ENCODE data around the gene BPGM.

The BPGM gene

DNA sequence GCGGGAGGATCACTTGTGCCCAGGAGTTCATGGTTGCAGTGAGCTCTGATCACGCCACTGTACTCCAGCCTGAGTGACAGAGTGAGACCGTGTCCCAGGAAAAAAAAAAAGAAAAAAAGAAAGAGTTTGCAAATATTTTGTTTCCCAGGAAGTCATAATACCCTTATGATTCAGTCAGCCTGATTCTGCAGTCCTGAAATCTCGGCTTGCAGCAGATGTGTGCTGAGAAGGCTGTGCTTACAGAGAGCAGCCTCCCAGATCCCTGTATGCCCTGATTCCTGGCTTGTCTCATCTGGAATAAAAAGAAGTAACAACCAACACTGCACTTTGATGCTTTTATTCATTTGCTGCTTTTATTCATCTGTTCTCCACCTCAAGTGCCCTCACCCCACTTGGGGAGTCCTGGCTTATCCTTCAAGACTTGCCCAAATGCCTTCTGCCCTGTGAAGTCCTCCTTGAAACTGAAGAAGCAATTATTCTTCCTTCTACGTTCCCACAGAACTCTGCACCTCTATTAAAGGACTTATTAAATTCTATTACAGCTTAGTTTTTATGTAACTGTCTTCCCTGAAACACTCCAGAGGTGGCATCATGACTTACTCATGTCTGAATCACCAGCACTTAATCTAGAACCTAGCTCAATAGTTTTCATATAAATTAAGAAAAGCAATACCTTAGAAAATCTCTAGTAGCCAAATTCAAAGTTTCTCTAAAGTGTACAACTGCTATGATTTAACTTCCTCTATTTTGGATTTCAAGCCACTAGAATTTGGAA, 27.7 kb upstream of the BPGM start:
- WGBS (ENCODE audit: insufficient coverage, insufficient read length), result no CpG with 5 or more reads among the region's 5 CpGs
- H3K9me3 ChIP-seq (ENCODE audit: control insufficient read depth, insufficient read depth, low read length), result no peaks in the 10 kb centered on the region
- H3K36me3 ChIP-seq (ENCODE audit: control insufficient read depth, insufficient read depth, low read length), result no peaks in the 10 kb centered on the region
- no peak for DNase-seq (ENCODE audit: low read depth, low spot score)
- H3K27me3 ChIP-seq (ENCODE audit: control insufficient read depth, insufficient read depth, low read length), result no peaks in the 10 kb centered on the region
- no peak overlapping the region for H3K27ac ChIP-seq (ENCODE audit: low read length)
- no peaks in the 10 kb centered on the region for H3K4me1 ChIP-seq (ENCODE audit: control insufficient read depth, insufficient read depth, low read length)
- no peak overlapping the region for H3K4me3 ChIP-seq (ENCODE audit: low read length)

DNA sequence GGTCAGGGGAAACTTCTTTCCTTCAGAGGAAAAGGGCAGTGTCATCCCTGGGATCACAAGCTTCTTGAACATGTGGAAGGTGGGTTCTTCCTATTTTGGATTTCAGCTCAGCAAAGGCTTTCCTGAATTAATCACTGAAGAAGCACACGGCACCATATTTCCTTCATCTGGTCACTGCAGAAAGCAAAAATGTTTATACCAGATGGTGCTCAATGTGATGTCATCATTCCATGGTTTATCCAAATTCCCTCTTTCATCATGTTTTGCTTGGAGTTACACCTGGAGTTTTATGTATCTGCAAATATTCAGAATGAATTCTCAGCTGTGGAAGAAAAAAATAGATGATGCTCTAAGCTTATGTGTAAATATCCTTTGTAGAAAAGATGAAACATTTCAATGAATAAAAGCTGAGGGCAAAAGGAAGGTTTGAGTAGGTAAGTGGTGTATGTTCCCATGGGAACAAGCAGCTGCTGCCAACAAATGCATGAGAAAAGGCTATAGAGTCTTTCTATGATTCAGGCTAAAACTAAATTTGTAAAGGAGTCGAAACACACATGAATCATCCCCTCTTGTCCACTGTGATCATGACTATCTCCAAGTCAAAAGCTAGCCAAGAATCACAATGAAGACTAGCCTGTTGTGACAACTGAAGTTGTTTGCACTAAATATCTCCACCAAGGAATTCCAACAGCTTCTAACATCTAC, 26.9 kb upstream of the BPGM start:
- Histone ChIP-seq H3K36me3 (ENCODE audit: control insufficient read depth, insufficient read depth, low read length) (no peaks in the 10 kb centered on the region), H3K4me3 (ENCODE audit: low read length) (no peak overlapping the region), H3K27me3 (ENCODE audit: control insufficient read depth, insufficient read depth, low read length) (no peaks in the 10 kb centered on the region), H3K27ac (ENCODE audit: low read length) (no peak overlapping the region), H3K4me1 (ENCODE audit: control insufficient read depth, insufficient read depth, low read length) (no peaks in the 10 kb centered on the region), H3K9me3 (ENCODE audit: control insufficient read depth, insufficient read depth, low read length) (no peaks in the 10 kb centered on the region)
- no CpG with 5 or more reads among the region's 2 CpGs for WGBS (ENCODE audit: insufficient coverage, insufficient read length)
- no peak for DNase-seq (ENCODE audit: low read depth, low spot score)

DNA sequence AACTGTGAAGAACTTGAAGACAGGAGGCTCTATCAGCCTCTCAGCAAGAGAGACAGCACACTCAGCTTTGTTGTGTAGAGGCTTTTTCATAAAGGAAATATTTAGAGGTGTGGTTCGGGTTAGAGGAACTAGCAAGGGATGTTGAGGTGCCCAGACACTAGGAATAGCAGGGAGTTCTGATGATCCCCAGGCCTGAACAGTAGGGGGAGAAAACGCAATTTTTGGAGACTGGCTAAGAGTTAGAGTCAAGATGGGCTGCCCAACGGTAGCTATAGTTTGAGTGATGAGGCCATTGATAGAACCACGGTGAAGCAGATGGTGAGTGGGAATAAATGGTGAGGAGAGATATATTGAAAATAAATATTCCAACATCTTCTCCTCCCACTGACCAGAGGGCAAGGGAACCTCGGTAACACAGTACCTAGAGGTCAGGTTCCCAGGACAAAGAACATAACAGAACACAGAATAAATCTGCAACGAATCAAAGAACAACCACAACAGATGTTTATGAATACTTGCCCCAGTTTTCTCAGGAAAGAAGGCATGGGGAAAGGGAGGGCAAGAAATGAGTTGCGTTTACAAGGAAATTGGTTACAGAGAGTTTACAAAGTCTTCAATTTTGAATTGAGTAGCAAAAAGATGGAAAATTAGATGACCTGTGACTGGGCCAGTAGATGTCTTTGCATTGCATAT, 24.2 kb upstream of the BPGM start:
- WGBS (ENCODE audit: insufficient coverage, insufficient read length), result no CpG with 5 or more reads among the region's 7 CpGs
- Histone ChIP-seq H3K4me3 (ENCODE audit: low read length) (no peak overlapping the region), H3K9me3 (ENCODE audit: control insufficient read depth, insufficient read depth, low read length) (no peaks in the 10 kb centered on the region), H3K36me3 (ENCODE audit: control insufficient read depth, insufficient read depth, low read length) (no peaks in the 10 kb centered on the region), H3K27me3 (ENCODE audit: control insufficient read depth, insufficient read depth, low read length) (no peaks in the 10 kb centered on the region), H3K27ac (ENCODE audit: low read length) (no peak overlapping the region), H3K4me1 (ENCODE audit: control insufficient read depth, insufficient read depth, low read length) (no peaks in the 10 kb centered on the region)
- no peak for DNase-seq (ENCODE audit: low read depth, low spot score)

DNA sequence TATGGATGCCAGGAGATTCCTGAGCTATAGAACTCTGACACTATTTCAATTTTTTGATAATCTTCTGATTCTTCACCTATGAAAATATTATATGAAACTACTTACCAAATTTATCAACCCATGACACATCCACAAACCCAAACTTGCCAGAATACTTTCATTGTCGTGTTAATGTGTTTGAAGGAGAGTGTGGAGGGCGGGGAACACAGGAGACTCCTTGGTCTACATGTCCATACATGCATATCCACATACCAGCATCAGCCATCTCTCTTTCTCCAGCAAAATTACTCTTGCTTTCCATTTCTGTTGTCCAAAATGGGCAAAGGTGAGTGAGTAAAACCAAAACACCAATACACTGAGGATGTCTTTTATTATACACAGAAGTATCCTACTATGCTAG, 23.5 kb upstream of the BPGM start:
- no peak overlapping the region for H3K27ac ChIP-seq (ENCODE audit: low read length)
- no peak for DNase-seq (ENCODE audit: low read depth, low spot score)
- H3K4me1 ChIP-seq (ENCODE audit: control insufficient read depth, insufficient read depth, low read length), result no peaks in the 10 kb centered on the region
- H3K4me3 ChIP-seq (ENCODE audit: low read length), result no peak overlapping the region
- H3K27me3 ChIP-seq (ENCODE audit: control insufficient read depth, insufficient read depth, low read length), result no peaks in the 10 kb centered on the region
- no peaks in the 10 kb centered on the region for H3K36me3 ChIP-seq (ENCODE audit: control insufficient read depth, insufficient read depth, low read length)
- no peaks in the 10 kb centered on the region for H3K9me3 ChIP-seq (ENCODE audit: control insufficient read depth, insufficient read depth, low read length)
- no CpG with 5 or more reads among the region's 2 CpGs for WGBS (ENCODE audit: insufficient coverage, insufficient read length)

DNA sequence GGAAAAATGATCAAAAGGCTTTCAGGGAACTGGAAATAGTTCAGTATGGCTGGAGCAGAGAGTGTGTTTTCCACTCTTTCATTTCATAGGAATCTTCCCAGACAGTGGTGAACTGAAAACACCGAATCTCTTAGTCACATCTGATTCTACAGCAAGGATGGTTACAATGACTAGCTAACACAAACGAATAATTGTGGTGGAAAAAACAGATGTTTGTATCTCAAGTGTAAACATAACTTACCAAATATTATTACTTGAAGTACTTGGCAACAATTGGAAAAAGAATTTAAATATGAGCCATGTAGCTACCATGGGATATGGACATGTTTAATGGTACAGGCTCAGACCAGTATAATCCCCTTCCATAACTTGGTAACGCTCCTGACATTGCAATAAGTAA, 21.1 kb upstream of the BPGM start:
- WGBS (ENCODE audit: insufficient coverage, insufficient read length), result no CpG with 5 or more reads among the region's 3 CpGs
- DNase-seq (ENCODE audit: low read depth, low spot score), result no peak
- Histone ChIP-seq H3K9me3 (ENCODE audit: control insufficient read depth, insufficient read depth, low read length) (no peaks in the 10 kb centered on the region), H3K27ac (ENCODE audit: low read length) (no peak overlapping the region), H3K36me3 (ENCODE audit: control insufficient read depth, insufficient read depth, low read length) (no peaks in the 10 kb centered on the region), H3K4me1 (ENCODE audit: control insufficient read depth, insufficient read depth, low read length) (no peaks in the 10 kb centered on the region), H3K27me3 (ENCODE audit: control insufficient read depth, insufficient read depth, low read length) (no peaks in the 10 kb centered on the region), H3K4me3 (ENCODE audit: low read length) (no peak overlapping the region)

DNA sequence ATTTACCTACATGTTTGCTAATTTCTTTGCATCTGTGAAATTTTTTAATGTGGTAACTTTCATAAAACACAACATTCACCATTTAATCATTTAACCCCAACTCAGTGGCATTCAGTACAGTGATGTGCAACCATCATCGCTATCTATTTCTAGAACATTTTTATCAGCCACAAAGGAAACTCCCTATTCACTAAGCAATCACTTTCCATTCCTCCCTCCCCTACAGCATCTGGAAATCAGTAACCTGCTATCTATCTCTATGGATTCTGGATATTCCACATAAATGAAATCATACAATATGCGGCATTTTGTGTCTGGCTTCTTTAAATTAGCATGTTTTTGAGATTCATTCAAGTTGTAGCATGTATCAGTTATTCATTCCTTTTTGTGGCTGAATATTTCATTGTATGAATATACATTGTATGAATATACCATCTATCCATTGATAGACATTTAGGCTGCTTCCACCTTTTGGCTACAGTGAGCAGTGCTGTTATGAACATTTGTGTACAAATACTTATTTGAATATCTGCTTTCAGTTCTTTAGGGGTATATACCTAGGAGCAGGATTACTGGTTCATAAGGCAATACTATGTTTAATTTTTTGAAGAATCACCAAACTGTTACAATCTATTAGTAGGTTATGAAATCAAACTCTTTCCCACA, 19.4 kb upstream of the BPGM start:
- Histone ChIP-seq H3K4me1 (ENCODE audit: control insufficient read depth, insufficient read depth, low read length) (no peaks in the 10 kb centered on the region), H3K27ac (ENCODE audit: low read length) (no peak overlapping the region), H3K27me3 (ENCODE audit: control insufficient read depth, insufficient read depth, low read length) (no peaks in the 10 kb centered on the region), H3K9me3 (ENCODE audit: control insufficient read depth, insufficient read depth, low read length) (no peaks in the 10 kb centered on the region), H3K4me3 (ENCODE audit: low read length) (no peak overlapping the region), H3K36me3 (ENCODE audit: control insufficient read depth, insufficient read depth, low read length) (no peaks in the 10 kb centered on the region)
- DNase-seq (ENCODE audit: low read depth, low spot score), result no peak
- no CpG with 5 or more reads among the region's 2 CpGs for WGBS (ENCODE audit: insufficient coverage, insufficient read length)

DNA sequence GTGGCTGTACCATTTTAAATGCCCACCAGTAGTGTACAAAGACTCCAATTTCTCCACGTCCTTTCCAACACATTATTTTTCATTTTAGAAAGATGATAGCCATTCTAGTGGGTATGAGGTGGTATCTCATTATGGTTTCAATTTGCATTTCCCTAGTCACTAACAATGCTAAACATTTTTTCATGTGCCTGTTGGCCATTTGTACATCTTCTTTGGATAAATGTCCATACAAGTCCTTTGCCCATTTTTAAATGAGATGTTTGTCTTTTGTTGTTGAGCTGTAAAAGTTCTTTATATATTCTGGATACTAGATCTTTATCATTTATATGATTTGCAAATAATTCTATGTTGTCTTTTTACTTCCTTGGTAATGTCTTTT, 18.9 kb upstream of the BPGM start:
- no CpG with 5 or more reads among the region's 1 CpG for WGBS (ENCODE audit: insufficient coverage, insufficient read length)
- no peaks in the 10 kb centered on the region for H3K27me3 ChIP-seq (ENCODE audit: control insufficient read depth, insufficient read depth, low read length)
- no peak overlapping the region for H3K27ac ChIP-seq (ENCODE audit: low read length)
- H3K4me3 ChIP-seq (ENCODE audit: low read length), result no peak overlapping the region
- no peaks in the 10 kb centered on the region for H3K4me1 ChIP-seq (ENCODE audit: control insufficient read depth, insufficient read depth, low read length)
- no peak for DNase-seq (ENCODE audit: low read depth, low spot score)
- H3K9me3 ChIP-seq (ENCODE audit: control insufficient read depth, insufficient read depth, low read length), result no peaks in the 10 kb centered on the region
- H3K36me3 ChIP-seq (ENCODE audit: control insufficient read depth, insufficient read depth, low read length), result no peaks in the 10 kb centered on the region

DNA sequence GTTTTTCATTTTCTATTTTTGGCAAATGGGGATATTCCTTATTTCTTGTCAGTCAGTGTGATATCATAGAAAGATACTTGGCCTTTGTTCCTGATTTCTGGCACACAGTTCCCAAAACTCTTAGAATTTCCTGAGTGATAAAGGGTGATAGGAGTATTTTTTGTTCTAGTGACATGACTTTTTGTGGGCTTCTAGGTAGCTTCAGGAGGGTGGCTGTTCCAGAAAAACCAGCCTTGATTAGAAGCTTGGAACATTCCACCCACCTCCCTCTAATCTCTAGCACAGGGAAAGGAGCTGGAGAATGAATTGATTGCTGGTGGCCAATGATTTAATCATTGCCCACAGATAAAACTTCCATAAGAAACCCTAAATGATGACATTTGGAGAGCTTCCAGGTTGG, 17.2 kb upstream of the BPGM start:
- Histone ChIP-seq H3K4me3 (ENCODE audit: low read length) (no peak overlapping the region), H3K27ac (ENCODE audit: low read length) (no peak overlapping the region), H3K27me3 (ENCODE audit: control insufficient read depth, insufficient read depth, low read length) (no peaks in the 10 kb centered on the region), H3K4me1 (ENCODE audit: control insufficient read depth, insufficient read depth, low read length) (no peaks in the 10 kb centered on the region), H3K36me3 (ENCODE audit: control insufficient read depth, insufficient read depth, low read length) (no peaks in the 10 kb centered on the region), H3K9me3 (ENCODE audit: control insufficient read depth, insufficient read depth, low read length) (no peaks in the 10 kb centered on the region)
- no peak for DNase-seq (ENCODE audit: low read depth, low spot score)

DNA sequence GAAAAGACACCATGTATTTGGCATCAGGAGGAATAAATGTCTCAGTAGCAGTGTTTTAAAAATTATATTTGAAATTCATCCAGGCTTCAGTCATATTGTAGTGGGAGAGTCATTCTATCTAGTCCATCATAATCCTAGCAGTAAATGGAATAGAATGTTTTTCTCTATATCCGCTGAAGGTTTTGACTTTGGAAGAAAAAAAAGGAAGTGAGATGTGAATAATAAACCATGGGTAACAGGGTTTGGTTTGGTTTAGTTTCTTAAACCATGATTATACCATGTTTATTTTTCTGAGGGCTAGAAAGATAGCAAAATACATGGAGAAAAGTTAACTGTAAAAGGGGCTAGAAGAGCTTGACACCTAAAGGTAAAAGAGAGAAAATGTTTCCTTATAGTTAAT, 16.4 kb upstream of the BPGM start:
- no peak overlapping the region for H3K27ac ChIP-seq (ENCODE audit: low read length)
- no CpG with 5 or more reads among the region's 1 CpG for WGBS (ENCODE audit: insufficient coverage, insufficient read length)

DNA sequence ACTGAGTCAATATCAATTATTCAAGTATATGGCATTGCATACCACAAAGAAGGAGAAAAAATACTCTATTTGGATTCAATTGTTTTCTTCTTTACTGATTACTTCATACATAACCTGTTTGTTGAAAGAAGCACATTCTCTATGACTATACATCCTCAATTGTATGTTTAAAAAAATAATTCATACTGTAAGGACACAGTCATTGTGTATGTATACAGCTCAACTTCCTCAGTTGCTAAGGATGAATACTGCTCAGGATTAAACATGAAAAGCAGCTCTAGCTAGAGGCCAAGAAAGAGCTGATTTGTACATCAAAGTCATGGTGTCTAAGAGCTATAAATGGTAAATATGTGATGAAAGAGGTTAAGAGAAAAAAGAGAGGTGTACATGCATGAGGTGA, 15.8 kb upstream of the BPGM start:
- Histone ChIP-seq H3K9me3 (ENCODE audit: control insufficient read depth, insufficient read depth, low read length) (no peaks in the 10 kb centered on the region), H3K36me3 (ENCODE audit: control insufficient read depth, insufficient read depth, low read length) (no peaks in the 10 kb centered on the region), H3K27me3 (ENCODE audit: control insufficient read depth, insufficient read depth, low read length) (no peaks in the 10 kb centered on the region), H3K27ac (ENCODE audit: low read length) (no peak overlapping the region), H3K4me1 (ENCODE audit: control insufficient read depth, insufficient read depth, low read length) (no peaks in the 10 kb centered on the region), H3K4me3 (ENCODE audit: low read length) (no peak overlapping the region)
- DNase-seq (ENCODE audit: low read depth, low spot score), result no peak

More for the DNA sequence above, 16.4 kb upstream of the BPGM start:
- H3K4me1 ChIP-seq (ENCODE audit: control insufficient read depth, insufficient read depth, low read length), result no peaks in the 10 kb centered on the region
- no peaks in the 10 kb centered on the region for H3K9me3 ChIP-seq (ENCODE audit: control insufficient read depth, insufficient read depth, low read length)
- no peak for DNase-seq (ENCODE audit: low read depth, low spot score)
- no peaks in the 10 kb centered on the region for H3K27me3 ChIP-seq (ENCODE audit: control insufficient read depth, insufficient read depth, low read length)
- no peak overlapping the region for H3K4me3 ChIP-seq (ENCODE audit: low read length)
- H3K36me3 ChIP-seq (ENCODE audit: control insufficient read depth, insufficient read depth, low read length), result no peaks in the 10 kb centered on the region
